NCI-H526 (cell line): Measurements from ENCODE around the gene PARL.

ENCODE experiments used
- DNase-seq, 2 experiments: peaks; one replicate each; lab custom pipeline; 2025; lab: John Stamatoyannopoulos, UW

The PARL gene

DNA sequence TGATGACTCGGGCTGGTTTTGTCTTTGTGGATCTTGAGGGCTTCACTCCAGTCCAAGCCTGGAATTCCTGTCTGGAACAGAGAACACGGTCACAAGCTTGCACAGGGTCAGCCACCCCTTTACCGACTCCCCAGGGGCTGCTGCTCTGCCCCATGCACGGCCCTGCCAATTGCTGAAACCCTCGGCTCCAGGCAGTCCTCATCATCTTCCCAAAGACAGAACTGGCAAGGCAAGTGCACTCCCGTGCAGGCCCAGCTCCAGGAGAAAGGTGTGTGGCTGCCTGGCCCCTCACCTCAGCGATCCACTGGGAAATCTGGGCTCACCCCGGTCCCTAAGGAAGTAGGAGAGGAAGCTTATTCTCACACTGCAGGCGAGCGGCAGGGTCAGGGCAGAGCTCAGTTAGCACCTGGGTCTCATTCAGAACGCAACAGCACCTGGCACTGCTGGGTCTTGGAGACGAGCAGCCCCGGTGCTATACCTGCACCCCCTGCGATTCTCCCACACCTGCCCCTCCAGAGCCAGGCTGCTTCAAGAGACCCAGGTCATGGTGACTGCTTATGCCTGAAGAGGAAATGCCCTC is 66.5 kb downstream of the PARL start:
- DNase-seq: no peak

DNA sequence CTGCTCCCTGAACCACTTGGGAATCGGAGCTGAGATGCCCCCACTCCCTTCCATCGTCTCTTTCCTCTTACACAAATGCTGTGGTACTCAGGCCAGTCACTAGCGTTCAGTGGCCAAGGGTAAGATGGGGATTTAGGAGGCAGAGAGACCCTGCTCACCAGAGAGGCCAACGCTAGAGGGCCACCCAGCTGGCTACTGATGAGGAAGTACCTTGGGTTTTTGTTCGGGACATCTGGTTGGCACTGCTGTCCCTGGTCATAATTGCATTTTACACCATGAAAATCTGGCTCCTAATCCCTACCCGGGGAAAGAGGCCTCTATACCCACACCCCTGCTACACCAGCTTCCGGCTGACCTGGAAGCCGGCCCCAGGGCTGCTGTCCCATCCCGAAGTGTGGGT is 67.0 kb downstream of the PARL start:
- peak in 1 of 2 experiments; percentile 2 for DNase-seq

DNA sequence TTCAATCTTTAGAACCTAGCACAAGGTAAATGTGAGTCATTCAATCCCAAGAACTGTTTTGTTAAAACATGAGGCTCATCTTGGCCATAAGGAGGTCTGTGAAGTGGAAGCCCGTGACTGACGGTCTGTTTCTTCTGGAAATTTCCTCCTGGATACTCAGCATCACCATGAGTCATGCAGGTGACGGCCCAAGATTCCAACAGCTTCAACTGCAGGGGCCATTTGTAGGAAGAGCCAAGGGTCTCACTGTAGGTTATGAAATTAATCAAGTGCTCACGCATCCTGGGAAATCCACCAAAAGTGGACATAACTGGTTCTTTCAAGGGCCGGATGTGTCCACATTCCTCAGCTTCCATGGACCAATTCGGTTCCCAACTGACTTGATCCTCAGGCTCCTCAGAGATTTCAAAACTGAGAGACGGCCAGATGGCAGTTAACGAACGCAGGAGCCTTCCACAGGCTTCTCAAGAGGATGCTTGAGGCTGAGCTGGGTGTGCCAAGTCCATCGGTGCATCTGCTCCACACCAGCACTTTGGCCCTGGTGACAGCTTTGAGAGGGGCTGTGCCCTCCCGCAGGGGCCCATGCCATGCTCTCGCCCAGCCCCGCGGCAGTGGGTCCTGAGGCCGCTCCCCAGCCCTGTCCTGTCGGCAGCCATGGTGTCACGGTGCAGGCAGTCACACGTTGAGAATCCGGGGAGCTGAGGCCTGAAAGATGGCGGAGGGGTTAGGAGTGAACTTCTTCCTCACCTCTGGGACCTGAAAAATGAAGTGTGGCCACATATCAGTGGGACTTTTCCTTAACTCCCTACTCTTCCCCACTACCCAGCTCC is 67.8 kb downstream of the PARL start:
- DNase-seq: no peak

DNA sequence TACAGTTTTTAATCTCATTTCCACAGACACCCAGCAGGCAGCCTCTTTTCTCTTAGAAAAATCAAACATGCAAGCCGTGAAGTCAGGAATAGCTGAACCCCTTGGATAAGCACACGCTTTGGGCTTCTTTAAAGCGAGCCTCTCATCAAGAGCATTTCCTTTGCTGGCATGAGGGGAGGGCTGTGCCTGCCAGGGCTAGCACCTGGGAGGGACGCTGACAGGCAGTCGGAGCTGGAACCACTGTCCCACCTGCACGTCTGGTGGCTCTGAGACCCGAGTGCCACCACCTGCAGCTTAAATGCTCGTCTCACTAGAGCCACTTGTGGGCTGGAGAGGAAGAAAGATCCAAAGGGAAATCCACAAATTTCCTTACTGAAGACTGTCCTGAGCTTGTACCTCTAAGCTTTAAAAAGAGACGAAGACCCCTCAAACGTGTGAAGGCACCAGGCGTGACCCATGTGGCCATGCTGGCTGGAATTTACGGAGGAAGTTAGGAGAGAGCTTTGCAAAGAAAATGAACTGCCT is 68.7 kb downstream of the PARL start:
- no peak for DNase-seq

DNA sequence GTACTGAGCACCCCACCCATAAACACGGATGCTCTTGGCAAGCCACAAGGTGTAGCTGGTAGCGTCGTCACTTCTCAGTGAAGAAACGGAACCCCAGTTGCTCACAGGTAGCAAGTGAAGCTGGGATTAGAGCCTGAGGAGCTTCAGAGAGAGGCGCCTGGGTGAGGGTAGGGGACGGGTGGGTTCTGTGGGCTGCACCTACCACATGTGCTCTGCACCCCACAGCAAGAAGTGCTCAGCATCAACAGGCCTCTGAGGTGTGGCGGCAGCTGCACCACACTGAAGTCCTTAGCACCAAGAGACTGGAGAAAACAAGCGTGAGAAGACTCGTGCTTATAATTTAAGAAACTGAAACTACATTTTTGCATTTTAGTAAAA is 69.1 kb downstream of the PARL start:
- DNase-seq: no peak

DNA sequence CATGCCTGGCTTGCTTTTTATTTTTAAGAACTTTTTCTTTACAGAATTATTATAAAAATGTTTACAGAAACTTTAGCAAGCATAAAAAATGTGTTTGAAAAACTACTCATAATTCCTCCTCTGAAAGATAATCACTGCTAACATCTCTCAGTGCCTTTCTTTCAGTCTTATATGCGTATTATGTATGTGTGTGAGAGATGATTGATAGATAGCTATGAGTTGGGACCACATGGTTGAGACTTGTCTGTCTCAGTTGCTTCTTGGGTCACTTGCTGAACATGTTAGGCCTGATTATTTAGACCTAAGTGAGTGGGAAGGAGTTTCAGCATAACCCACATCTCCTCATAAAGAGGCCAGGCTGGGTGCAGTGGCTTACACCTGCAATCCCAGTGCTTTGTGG is 70.4 kb downstream of the PARL start:
- DNase-seq: no peak

DNA sequence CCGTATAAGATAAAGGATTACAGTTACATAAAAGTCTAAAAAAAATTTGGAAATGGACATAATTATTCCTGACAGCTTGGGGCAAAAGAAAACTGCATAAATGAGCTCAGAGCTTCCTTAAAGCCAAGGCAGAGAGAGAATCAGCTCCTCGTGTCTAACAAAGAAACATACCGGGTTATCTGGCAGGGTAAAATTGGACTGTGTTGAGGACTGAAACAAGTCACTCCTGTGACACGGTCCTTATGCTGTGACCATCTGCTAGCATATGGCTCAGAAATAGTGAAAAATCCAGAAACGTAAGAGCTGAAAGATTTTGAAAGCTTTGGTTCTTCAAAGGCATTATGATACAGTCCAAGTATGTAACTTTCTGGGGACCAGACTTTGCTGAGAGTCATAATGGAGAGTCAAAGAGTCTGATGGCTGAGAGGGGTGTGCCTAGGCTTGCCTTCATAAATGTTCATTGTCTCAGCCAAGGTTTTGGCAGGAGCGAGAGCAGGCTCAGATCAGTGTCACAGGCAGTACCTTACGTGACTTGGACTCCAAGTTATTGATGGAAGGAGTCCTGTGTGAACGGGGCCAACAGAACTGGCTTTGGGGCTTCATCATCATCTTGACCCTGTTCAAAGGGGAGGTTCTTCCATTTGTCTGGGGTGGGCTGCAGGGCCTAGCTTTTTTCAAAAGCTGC is 71.8 kb downstream of the PARL start:
- DNase-seq: no peak

DNA sequence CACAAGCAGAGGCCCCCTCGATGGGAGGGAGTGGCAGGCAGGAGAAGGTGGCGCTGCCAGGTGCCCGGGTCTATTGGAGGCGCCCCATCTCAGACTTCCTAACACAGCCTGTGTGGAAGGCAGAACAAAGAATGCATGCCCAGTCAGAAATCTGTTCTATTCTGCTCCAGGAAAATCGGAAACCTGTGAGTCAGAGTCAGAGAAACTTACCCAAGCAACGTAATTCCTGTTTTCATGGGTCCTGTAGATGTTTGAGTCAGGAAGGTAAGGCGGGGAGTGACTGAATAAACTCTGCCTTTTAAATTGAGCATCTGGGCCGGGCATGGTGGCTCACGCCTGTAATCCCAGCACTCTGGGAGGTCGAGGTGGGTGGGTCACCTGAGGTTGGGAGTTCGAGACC is 73.0 kb downstream of the PARL start:
- no peak for DNase-seq

DNA sequence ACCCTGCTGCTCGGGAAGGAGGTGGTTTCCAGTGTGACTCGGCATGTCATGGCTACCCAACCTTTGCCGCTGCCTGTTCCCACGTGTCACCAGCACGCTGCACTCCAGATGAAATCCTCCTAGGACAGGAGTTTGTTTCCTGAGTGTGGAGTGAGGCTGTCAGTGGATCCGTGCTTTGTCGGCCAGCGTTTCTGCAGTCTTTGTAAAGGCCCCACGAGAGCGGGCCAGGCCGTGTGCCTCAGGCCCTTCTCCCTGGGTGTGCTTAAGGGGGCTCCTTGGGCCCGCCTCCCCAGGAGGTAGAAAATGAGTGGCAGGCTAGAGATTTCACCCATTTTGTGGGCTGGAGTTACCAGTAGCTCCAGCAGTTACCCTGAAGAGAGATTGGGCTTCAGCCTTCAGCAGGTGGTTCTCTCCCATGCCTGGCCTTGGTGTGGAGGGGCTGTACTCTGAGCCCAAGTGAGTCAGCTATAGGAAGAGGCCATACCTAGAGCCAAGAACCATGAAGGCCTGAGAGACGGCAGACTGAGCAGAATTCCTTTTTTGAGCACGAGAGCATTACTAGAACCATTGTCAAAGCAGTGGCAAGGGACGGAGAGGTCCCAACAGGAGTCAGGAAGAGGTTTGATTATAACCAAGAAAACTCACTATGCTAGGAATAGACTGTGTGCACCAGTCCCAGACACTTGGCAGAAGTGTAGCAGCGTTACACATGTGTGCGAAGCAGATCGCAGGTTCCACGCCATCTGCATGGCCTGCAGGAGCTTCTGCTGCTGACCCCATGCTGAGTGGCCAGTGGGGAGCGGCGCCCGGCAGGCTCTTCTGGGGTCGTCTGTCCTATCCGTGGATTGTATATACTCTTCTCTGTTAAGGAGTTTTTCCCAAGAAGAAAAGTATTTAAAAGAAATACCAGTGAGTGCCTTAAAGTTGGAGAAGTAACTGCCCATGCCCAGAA is 73.8 kb downstream of the PARL start:
- DNase-seq: no peak

DNA sequence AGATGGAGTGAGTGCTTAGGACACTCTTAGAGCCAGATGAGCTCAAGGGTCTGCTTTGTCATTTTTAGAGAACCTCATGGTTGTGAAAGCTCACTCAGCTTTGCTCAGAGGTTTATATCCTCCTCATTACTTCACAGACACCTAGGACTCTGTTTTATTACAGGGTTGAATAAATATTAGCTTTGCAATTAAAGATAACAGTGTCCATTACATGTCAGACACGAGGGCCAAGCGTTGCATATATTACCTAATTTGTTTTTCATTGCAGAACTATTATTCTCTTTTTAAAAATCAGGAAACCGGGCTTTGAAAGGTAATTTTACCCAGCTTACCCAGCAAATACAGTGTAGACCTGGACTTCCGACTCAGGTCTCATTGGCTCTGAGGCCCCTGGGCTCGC is 75.4 kb downstream of the PARL start:
- no peak for DNase-seq

DNA sequence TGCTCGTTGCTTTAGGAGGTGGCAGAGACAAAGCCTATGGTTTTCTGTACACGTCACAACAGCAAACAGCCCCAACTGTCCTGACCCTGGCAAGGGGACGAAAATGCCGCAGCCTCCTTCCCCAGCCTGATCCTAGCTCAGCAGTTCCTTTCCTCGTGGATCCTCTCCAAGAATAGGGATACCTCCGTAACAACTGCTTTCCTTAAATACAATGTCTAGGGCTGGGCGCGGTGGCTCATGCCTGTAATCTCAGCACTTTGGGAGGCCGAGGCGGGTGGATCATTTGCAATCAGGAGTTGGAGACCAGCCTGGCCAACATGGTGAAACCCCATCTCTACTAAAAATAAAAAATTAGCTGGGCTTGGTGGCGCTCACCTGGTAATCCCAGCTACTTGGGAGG is 76.3 kb downstream of the PARL start:
- DNase-seq: no peak

DNA sequence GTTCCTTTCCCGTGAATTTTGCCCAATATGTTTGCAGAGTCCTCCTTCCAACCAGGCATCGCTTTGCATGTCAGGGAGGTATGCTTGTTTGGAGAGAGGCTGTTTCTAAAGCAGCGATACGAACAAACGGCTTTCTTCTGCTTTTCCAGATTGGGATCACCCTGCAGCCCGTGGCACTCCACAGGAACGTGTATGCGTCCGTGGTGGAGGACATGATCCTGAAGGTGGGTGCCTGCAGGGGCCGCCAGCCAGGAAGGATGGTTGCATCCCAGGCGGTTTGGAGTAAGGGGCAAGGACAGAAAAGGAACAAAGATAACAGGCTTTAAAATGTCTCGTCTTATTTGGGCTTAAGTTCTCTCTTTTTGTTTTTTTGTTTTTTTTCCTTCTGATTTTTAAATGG is 76.8 kb downstream of the PARL start:
- DNase-seq: no peak

DNA sequence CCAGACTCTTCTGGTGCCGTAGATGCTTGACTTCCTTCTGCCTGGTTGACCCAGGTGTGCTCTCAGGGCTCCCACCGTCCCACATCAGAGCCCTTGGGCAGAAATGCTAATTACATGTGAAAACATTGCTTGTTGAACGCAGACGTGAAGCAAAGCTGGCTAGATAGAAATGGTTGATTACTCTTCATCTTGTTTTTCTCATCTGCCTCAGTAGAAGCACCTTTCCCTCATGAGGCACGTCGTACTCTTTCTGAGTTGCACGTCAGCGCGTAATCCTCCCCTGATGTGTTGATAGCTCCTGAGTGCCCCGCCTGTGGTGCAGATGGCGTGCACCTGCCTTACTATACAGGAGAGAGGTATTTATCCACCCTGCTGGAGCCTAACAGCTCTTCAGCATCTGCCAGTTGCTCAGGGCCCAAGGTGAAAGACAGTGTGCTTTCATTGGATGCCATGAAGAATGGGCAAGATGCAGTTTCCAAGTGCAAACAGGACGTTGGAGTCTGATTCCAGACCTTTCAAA is 77.4 kb downstream of the PARL start:
- no peak for DNase-seq

DNA sequence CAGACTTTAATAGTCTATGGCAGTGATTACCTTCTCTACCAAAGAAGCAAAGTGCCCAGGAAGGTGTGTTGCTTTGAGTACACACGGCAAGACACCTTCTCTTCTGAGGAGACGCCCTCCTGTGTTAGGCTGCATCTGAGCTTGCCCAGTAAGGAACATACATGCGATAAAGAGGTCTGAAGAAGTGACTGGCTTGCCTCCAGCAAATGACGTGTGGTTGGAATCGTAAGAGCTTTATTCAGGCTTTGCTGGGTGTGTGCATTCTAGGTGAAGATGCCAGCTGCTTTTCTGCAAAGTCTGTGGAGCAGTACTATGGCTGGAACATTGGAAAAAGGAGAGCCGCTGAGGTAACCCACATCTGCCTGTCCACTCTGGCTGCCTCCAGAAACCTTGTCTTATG is 81.7 kb downstream of the PARL start:
- no peak for DNase-seq

DNA sequence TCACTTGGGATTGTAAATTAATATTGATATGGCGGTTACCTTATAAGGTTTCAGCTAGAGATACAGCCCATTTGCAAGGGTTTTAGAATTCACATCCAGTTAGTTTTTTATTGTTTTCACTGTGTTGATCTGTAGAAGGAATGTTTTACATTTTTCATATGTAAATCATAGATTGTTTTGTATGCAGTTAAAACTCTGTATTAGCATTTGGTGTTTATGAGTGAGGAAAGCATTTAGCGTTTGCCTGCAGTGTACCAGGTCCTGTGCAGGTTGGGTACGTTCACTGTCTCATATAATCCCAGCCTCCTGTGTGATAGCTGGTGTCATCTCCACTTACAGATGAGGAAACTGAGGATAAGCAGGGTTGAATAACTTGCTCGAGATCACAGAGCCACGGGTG is 83.1 kb downstream of the PARL start:
- no peak for DNase-seq

DNA sequence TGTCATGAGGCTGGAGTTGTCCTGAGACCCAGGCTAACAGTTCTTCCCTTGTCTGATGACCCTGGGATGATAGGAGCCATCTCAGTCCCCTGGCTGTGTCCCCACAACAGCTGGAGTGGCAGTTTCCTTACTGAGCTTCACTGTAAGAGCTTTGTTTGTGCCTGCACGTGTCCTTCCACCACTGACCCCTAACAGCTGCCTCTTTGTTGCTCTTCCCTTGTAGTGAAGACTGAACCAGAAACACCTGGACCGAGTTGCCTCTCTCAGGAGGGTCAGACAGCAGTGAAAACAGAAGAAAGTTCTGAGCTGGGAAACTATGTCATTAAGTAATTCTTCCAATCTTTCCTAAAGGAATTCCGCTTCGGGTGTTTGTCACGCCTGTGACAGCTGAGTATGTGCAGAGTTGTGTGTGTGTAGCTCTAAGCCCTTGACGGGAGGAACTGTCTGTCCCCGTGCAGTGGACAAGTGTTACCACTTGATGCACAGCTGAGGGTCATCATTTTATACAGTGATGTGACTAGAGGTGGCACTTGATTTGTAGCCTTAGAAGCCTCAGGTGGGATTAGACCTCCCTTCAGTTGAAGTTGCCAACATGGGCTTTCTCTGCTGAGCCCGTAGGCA is 84.3 kb downstream of the PARL start:
- no peak for DNase-seq

DNA sequence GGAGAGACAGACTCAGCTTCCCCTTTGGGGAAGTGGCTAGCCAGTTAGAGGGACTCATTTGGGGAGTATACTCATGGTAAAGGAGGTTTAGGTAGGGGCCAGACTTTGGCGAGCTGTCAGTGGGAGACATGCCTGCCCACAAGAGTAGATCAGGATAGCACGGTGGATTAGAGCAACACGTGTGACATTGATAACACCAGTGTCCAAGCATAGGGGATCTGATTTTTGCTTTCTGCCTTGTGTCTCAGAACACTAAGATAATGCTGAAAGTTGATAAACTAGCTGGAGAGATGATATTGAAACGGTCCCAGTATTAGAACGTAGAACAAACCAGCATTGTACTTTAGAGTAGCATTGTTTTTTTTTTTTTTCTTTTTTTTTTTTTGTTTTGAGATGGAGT is 85.2 kb downstream of the PARL start:
- DNase-seq: no peak

DNA sequence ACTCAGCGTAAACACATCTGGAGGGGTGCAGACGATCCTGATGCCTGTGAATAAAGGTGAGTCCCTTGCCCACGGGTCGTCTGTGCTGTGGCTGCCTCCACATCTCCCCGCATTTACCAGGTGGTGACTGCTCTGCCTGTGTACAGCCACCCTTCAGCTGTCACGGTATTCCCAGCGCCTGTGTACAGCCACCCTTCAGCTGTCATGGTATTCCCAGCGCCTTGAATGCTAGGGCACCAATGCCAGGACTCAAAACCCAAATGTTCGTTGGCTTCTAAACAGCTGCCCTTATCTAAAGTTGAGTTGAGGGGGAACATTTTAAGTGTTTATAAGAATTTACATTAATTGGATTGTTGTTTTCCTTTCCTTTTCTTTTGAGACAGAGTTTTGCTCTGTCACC is 86.7 kb downstream of the PARL start:
- no peak for DNase-seq

DNA sequence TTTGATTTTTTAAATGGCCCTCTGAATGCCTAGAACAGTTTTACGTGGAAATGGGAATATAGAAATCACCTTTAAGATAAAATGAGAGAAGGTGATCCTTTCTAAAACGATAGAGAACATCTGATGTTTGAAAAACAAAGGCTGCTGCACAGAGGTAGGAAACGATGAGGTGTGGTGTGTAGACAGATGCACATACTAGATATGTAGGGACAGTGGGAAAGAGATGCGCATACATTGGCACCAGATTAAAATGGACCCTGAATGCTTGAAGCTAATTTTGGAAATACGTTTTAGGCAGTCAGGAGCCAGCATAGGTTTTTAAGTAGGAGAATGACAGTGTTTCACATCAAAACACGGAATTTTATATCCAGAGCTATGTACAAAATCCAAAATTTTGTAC is 88.3 kb downstream of the PARL start:
- DNase-seq: no peak

DNA sequence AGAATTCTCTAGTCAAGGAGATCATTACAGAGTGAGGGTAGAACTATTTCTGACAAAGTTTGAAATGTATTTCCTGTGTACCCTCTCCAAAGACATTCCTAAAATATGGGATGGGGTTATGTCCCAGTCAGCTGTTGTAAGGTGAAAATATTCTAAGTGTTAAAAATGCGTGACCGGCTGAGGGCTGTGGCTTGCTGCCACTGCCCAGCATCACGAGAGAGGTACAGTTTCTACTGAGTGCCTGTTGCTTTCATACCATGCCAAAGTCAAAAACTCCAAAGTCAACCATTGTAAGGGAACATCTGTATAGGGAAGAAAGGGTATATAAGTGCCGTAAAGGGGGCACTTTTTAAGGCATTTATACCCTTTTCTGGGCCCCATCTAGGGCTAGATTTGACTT is 90.2 kb downstream of the PARL start:
- no peak for DNase-seq

DNA sequence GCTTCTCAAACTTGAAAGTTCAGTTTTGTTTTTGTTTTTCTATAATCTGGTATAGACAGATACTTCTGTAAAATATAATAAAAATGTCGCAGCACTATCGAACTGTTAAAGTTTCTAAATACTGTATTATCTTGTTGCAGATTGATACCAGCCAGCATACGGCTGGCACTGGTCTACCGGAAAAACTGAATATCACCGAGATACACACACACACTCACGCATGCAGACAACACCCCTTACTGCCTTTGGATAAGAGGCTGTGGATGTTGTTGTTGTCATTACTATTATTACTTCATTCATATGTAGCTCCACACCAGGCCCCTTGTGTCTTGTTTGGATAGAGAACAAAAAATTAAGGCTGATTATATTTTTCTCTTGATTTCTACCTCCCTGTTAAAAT is 91.7 kb downstream of the PARL start:
- no peak for DNase-seq
